Gastroesophageal sphincter (tissue), 3 donors: ENCODE data around the gene NDE1.

Experiments used
- EP300 ChIP-seq: sonication (generic); formaldehyde crosslinking; IDR thresholded peaks from one replicate; pipeline ENCODE4 v1.6.1; 2017; ENCODE audit warnings: antibody characterized with exemption, mild to moderate bottlenecking
- POLR2A ChIP-seq, 2 donors: fragments of 450-650 bp; IDR thresholded peaks; one replicate each; pipeline ENCODE4 v1.6.1; 2017; ENCODE audit warnings: antibody characterized with exemption in 2 of 2, mild to moderate bottlenecking in 2 of 2, moderate library complexity in 1 of 2
- TF ChIP-seq, protein P1 (sequence below), 4 experiments: fragments of 200-600 bp in 2 of 4; fragments of 450-650 bp in 2 of 4; sonication (generic) in 1 of 4; IDR thresholded peaks; one replicate each; pipeline ENCODE4 v1.5.1; 2017 to 2019; ENCODE audit warnings: antibody characterized with exemption in 4 of 4, mild to moderate bottlenecking in 2 of 4, moderate library complexity in 2 of 4

DNA sequence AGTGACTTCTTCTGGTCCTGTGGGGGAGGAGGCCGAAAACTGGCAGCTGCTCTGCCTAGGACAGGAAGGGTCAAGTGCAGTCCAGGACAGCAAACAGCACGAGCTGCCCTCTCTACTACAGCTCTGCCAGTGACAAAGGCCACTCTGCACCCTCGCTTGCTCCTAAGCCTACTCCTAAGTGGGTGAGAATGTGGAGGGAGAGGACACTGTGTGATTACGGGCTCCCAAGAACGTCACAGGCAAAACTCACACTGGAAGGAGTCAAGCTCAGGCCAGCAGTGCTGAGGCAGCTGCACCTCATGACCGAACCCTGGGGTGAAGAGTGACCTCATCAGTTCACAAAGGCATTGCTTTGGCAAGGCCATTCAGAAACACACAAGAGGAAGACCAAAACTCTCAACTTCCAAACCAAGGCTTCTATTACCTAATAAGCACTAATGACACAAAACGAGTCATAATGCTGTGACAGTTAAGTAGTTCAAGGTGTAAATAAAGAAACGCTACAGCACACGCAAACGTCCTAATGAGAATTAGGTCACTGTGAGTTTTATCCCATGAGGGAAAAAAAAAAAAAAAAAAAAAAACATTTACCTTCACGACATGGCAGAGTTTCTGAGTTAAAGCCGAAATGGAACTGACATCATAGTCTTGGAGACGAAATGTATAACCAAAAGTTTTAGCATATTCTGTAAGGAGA lies 42.2 kb upstream of the NDE1 start:
- TF ChIP-seq, protein P1, sequence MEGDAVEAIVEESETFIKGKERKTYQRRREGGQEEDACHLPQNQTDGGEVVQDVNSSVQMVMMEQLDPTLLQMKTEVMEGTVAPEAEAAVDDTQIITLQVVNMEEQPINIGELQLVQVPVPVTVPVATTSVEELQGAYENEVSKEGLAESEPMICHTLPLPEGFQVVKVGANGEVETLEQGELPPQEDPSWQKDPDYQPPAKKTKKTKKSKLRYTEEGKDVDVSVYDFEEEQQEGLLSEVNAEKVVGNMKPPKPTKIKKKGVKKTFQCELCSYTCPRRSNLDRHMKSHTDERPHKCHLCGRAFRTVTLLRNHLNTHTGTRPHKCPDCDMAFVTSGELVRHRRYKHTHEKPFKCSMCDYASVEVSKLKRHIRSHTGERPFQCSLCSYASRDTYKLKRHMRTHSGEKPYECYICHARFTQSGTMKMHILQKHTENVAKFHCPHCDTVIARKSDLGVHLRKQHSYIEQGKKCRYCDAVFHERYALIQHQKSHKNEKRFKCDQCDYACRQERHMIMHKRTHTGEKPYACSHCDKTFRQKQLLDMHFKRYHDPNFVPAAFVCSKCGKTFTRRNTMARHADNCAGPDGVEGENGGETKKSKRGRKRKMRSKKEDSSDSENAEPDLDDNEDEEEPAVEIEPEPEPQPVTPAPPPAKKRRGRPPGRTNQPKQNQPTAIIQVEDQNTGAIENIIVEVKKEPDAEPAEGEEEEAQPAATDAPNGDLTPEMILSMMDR (IDR thresholded peaks at IDR 0.05): no peak
- no peak for TF ChIP-seq POLR2A (IDR thresholded peaks at IDR 0.05)
- no peak for TF ChIP-seq EP300
